Stimulated activated naive CD8-positive, alpha-beta T cell treated with anti-CD3 and anti-CD28 coated beads, Interleukin-15, Interleukin-2, amounts not matched to agents 100 ng/mL and 50 ng/mL, for 24 hours (primary cell): ENCODE results near the gene HACD4.

Experiments used
- H3K27ac Mint-ChIP-seq: one replicate; pipeline ENCODE4 v1.8.0; 2021; ENCODE audit warnings: mild to moderate bottlenecking, mixed read lengths
- H3K27me3 Mint-ChIP-seq: one replicate; pipeline ENCODE4 v1.8.0; 2021; ENCODE audit warnings: mixed read lengths
- H3K36me3 Mint-ChIP-seq: one replicate; pipeline ENCODE4 v1.8.0; 2021; ENCODE audit warnings: low read depth, mixed read lengths
- H3K4me1 Mint-ChIP-seq: one replicate; pipeline ENCODE4 v1.8.0; 2021; ENCODE audit warnings: low read depth, mixed read lengths
- H3K4me3 Mint-ChIP-seq: one replicate; pipeline ENCODE4 v1.8.0; 2021; ENCODE audit warnings: mild to moderate bottlenecking, mixed read lengths
- H3K9me3 Mint-ChIP-seq: one replicate; pipeline ENCODE4 v1.8.0; 2021; ENCODE audit warnings: mixed read lengths

The HACD4 gene

DNA sequence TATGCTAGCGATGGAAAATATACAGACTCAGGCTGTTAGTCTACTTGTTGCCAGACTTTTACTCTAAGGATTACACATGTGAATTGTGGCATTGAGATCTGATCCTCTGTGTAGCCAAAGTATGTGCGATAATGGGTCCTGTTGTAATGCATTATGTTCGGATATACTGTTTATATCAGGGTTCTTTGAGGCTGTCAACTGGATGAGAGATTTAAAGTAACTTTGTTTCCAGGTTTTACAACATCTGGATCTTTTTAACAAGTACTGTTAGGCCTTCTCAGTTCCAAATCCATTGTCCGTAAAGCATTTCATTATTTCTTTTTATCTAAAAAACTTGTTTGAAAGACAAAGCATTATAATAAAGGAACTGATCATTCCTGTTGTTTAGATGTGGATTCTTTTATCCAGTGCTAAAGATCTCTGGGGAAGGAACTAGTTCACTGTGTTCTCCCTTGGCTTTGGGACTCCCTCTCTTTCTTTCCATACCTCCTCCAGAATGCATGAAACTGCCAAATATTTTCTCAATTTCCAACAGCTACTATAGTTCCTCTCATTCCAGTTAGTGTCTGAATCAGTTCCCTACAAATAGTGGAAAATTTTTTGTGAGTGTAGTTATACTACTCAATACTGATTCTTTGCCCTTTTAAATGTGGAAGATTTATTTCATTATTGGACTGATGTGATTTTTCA is 68.8 kb downstream of the HACD4 start:
- peaks cover 36% of the 10 kb centered on the region for H3K36me3 Mint-ChIP-seq
- no peak overlapping the region for H3K4me3 Mint-ChIP-seq
- no peaks in the 10 kb centered on the region for H3K4me1 Mint-ChIP-seq
- no peak overlapping the region for H3K27ac Mint-ChIP-seq
- no peaks in the 10 kb centered on the region for H3K27me3 Mint-ChIP-seq
- H3K9me3 Mint-ChIP-seq = no peaks in the 10 kb centered on the region

- Mint-ChIP-seq H3K4me1 (no peaks in the 10 kb centered on the region), H3K4me3 (no peak overlapping the region), H3K27me3 (no peaks in the 10 kb centered on the region), H3K36me3 (peaks cover 38% of the 10 kb centered on the region), H3K9me3 (no peaks in the 10 kb centered on the region), H3K27ac (peak overlapping the region; percentile 5)
Observed at GRCh38 chr9:20950707-20951106, 80.7 kb downstream of the HACD4 start.
